Posterior cingulate gyrus (tissue), 11 donors: ENCODE data around the gene RRP8.

Source experiments
- DNase-seq, 10 donors: peaks; one replicate each; pipeline versions ENCODE4 v3.0.0 to v3.0.0-alpha.2; 2020 to 2021; ENCODE audit warnings: mixed read lengths in 3 of 10
- intact Hi-C: fragments of 100-400 bp; cut with DNase I; formaldehyde crosslinking; loops from one replicate; pipeline ENCODE4 v1.15.1; 2023

RRP8 gene

GRCh38 chr11:6603287-6604080 lies at the start of gene RRP8, which contains the start of gene ILK:
TSS of gene RRP8 (minus strand) at chr11:6603616. CDS start at chr11:6603502, 114 bp downstream.
TSS of gene ILK (plus strand) at chr11:6603774. CDS start at chr11:6604272, 498 bp downstream.
- peak; percentile 88 to 98 (median 91) for DNase-seq
- intact Hi-C loops = loop anchor here (1.0 to 10.0 kb wide), 4 partner anchors 71 to 211 kb away; partner anchors contain the start of genes MRPL17, SMPD1 and TRIM3

DNA sequence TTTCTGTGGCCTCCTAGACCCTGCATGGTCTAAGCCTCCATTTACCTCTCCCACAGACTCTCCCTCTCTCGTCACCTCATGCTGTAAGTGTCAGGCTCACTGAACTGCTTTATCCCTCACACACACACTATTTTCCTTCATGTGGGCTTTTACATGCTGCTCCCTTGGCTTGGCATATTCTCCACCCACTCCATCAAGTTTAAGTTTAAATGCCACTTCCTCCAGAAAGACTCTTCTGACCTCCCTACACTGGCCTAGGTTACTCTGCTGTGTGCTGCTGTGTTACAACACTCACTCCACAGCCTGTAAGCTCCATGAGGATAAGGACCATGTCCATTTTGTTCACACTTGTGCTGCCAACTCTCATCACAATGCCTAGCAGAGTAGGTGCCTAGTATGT lies 49.7 kb upstream of the RRP8 start:
- DNase-seq = no peak
- intact Hi-C loops = no loop called here

GRCh38 chr11:6652182-6652581 lies 48.8 kb upstream of the RRP8 start:
- intact Hi-C loops = no loop called here
- DNase-seq = no peak

DNA sequence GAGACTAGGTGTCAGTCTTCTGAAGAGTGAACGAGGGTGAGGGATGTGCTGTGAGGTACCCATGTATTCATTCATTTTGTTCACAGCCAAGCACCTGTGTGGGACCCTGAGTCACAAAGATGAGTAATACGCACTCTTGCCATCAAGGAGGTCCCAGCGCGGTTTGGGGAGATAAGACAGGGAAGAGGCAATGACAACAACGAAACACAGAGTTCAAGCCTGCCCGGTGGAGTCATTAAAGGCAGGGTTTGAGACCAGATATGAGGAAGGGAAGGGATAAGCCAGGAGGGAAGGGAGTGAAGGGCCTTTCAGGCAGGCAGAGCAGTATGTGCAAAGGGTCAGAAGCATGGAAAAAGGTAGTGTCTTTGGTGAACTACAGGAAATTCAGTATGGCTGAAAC lies 47.6 kb upstream of the RRP8 start:
- DNase-seq = no peak
- intact Hi-C loops = no loop called here

GRCh38 chr11:6650104-6650503 lies 46.7 kb upstream of the RRP8 start:
- intact Hi-C loops = no loop called here
- no peak for DNase-seq

DNA sequence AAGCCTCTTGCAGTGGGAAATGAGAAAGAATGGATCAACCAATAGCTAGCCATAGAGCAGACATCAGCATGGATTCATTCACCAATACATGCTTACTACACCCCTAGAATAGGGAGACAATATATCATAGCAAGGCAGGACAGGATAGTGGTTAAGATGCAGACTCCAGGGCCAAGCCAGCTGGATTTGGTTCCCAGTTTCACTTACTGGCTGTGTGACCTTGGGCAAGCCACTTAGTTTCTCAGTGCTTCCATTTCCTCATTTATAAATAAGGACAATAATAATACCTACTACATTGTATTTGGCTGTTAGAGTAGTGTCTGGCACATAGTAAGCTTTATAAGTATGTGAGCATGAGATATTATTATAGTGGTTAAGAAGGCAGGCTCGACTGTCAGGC lies 45.1 kb upstream of the RRP8 start:
- DNase-seq = no peak
- intact Hi-C loops = no loop called here

- intact Hi-C loops = no loop called here
- no peak for DNase-seq
Observed at GRCh38 chr11:6647836-6648235, 44.4 kb upstream of the RRP8 start.

DNA sequence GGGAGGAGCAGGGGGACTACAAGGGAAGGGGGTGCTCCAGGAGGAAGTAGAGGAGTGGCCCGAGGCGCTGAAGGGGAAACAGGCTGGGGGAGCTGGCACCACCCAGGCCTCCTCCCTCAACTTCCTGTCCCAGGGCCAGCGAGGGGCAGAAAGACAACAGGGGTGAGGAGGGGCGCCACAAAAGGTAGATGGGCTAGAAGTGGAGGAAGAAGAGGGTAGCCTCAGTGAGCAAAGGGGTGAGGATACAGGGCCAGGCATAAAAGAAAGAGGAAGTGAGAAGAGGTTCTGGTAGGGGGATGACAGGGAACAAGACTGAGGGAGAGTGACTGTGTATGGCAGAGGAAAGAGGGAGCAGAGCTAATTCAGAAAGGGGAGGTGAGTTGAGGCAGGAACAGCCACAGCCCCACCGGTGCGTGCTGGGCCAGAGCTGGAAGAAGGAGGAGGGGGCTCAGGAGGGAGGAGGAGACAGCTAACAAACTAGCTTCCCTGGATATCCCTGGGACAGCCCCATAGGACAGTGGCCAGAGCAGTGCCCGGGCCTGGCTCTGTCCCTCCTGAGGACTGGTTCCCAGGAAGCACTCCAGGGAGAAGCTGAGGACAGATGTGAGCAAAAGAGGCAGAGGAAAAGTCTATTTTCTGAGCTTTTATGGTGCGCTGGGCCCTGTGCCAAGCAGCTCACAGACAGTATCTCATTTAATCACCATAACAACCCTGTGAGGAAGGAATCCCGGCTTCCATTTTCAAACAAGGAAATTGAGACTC lies 43.7 kb upstream of the RRP8 start:
- DNase-seq = peak in 1 of 10 donors; percentile 74

GRCh38 chr11:6646576-6646917 lies 43.1 kb upstream of the RRP8 start:
- intact Hi-C loops = no loop called here
- DNase-seq = no peak

More for the DNA sequence above, 43.7 kb upstream of the RRP8 start:
- intact Hi-C loops = no loop called here

- DNase-seq = peak in 1 of 10 donors; percentile 75
- intact Hi-C loops = no loop called here
Observed at GRCh38 chr11:6646071-6646470, 42.7 kb upstream of the RRP8 start.

DNA sequence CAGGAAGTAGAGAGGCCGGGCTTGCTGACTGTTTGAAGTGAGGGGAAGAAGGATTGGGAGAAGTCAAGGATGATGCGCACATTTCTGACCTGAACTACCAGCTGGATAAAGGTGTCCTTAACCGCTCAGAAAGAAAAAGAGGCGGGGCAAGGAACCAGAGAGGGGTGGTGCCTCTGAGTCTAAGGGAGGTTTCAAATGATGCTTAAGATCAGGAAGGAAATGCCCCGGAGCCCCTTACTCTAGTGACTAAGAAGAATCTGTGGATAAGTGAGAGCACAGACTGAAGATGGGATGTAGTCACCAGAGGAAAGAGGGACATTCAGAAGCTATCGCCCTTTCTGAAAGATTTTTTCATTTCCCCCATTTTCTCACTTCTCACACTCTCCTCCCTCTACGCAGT lies 39.5 kb upstream of the RRP8 start:
- intact Hi-C loops = no loop called here
- DNase-seq = no peak

DNA sequence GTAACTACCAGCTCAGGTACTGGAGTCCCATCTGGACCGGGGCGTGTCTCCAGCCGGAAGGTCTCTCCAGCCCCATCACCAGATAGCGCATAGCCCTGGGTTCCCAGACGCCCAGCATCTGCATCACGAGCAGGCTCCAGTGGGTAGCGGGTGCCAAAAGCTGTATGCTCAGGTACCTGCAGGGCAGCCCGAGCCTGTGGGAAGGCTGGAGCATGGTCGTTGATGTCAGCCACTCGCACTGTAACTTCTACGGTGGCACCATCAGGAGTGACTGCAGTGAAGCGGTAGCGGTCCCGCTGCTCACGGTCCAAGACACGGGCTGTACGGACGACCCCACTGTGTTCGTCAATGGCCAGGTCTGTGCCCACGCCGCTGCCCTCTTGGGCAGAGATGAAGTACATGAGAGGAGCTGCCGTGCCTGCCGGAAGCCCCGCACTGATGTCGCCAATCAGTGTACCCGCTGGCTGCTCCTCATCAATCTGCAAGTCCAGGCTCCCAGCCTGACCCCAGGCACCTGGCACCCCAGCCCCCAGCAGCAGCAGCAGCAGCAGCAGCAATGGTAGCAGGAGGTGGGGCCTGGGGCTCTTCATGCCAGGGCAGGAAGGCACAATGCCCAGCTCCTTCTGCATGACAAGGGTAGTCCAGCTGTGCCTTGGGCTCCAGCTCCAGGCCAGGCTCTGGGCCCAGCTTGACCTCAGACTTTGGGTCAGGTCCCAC lies 37.7 kb upstream of the RRP8 start:
- peak in 8 of 10 donors; percentile 36 to 94 (median 74) for DNase-seq
- intact Hi-C loops = no loop called here

- DNase-seq = no peak
- intact Hi-C loops = no loop called here
Observed at GRCh38 chr11:6640036-6640984, 36.9 kb upstream of the RRP8 start.

- intact Hi-C loops = no loop called here
Observed at GRCh38 chr11:6638429-6638828, 35.0 kb upstream of the RRP8 start.

GRCh38 chr11:6637871-6638270 lies 34.5 kb upstream of the RRP8 start:
- intact Hi-C loops = no loop called here
- DNase-seq = no peak

More at GRCh38 chr11:6638429-6638828, 35.0 kb upstream of the RRP8 start:
- DNase-seq = no peak

DNA sequence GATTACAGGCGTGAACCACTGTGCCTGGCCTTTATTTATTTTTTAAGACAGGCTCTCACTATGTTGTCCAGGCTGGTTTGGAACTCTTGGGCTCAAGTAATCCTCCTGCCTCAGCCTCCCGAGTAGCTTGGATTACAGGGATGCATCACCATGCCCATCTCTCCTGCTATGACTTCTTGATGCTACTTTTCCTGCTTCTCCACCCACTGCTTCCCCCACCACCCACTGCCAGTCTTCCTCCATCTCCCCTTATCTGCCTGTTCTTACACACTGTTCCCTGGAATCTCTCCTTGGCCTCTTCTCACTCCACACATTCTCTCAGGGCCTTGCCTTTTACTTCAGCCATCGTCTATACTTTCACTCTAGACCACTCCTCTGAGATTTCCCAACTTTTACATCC lies 33.1 kb upstream of the RRP8 start:
- intact Hi-C loops = no loop called here
- DNase-seq = no peak

DNA sequence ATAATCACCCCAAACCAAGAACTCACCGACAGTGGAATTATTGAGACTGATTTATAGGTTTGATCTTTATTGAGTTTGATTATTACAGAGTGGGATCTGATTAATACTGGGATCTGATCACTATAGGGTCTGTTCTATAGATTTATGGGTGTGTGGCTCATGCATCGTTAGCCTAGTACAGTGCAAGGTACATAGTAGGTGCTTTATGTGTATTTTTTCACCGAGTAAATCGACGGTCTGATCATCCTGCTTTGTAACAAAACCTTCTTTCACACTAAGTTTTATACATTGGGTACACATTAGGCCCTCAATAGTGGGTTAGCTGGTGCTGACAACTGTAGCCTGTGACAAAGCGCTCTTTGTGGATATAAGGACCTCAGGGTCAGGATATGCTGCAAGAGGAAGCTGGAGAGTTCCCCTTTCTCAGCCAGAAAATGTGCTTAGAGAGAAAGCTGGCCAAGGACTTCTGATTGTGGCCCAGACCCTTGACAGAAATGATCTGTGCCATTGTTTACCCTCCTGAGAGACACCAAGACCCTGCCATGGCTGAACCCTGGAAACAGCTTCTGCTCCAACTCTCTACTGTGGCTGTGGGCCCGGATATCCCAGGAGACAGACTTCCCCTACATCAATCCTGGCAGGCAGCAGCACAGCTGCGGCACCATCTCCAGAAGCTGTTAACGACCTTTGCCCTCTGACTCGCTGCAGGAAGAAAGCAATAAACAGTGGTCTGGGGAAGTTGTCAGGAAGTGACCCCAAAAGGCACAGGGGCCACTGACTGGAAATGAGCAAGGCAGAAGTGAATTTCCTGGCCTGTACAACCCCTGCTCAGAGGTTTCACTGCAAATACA lies 31.9 kb upstream of the RRP8 start:
- peak in 5 of 10 donors; percentile 45 to 92 (median 59) for DNase-seq
- intact Hi-C loops = no loop called here

GRCh38 chr11:6634534-6634933 lies 31.1 kb upstream of the RRP8 start:
- intact Hi-C loops = no loop called here
- no peak for DNase-seq
